Testis (tissue), 3 donors: ENCODE results near the gene RBM42. TPM values are rescaled to one million over a fixed set of nuclear protein-coding genes. Genes with fewer than 3 reads are reported as not detected.
A peak's percentile ranks its signal among the peaks of the same experiment; 100 is the strongest.

Source experiments
- DNase-seq: peaks from one replicate; pipeline ENCODE4 v3.0.0-alpha.2; 2019
- H3K27ac ChIP-seq, 2 donors: fragments of 200-600 bp; sonication (generic); one replicate each; pipeline ENCODE4 v1.5.1; 2019
- H3K27me3 ChIP-seq: fragments of 200-600 bp; sonication (generic); one replicate; pipeline ENCODE4 v1.5.1; 2019
- H3K36me3 ChIP-seq: fragments of 200-600 bp; sonication (generic); one replicate; pipeline ENCODE4 v1.5.1; 2017; ENCODE audit warnings: low read depth; ENCODE audit errors: missing control alignments
- H3K4me1 ChIP-seq: fragments of 200-600 bp; sonication (generic); one replicate; pipeline ENCODE4 v1.5.1; 2019
- H3K4me3 ChIP-seq, 2 donors: fragments of 200-600 bp; sonication (generic); one replicate each; pipeline ENCODE4 v1.5.1; 2017 to 2019
- H3K9me3 ChIP-seq: fragments of 200-600 bp; sonication (generic); one replicate; pipeline ENCODE4 v1.5.1; 2017
- CTCF ChIP-seq, 3 experiments: fragments of 450-650 bp in 2 of 3; fragments of 200-600 bp in 1 of 3; sonication (generic) in 1 of 3; IDR thresholded peaks; one replicate each; pipeline ENCODE4 v1.5.1; 2016 to 2019; ENCODE audit warnings: antibody characterized with exemption in 3 of 3, mild to moderate bottlenecking in 2 of 3, moderate library complexity in 1 of 3
- POLR2A ChIP-seq: fragments of 450-650 bp; IDR thresholded peaks from one replicate; pipeline ENCODE4 v1.6.1; 2017; ENCODE audit warnings: antibody characterized with exemption, mild to moderate bottlenecking, moderate library complexity
- WGBS, 2 donors: methylation state at CpG; one replicate each; pipeline ENCODE4 v1.1.5; 2018; 5-methylcytosine and 5-hydroxymethylcytosine counted together
- intact Hi-C: fragments of 100-400 bp; cut with DNase I; formaldehyde crosslinking; loops from one replicate; pipeline ENCODE4 v1.15.1; 2023; ENCODE audit warnings: low total_unique reads
- polyA plus RNA-seq: library from polyadenylated mRNA; stranded (reverse); fragments of 350-450 nt; fragmentation: Illumina TruSeq; extraction: RNeasy Lipid Tissue Mini Kit (QIAGEN cat#74804); gene quantifications from one replicate; pipeline ENCODE4 v1.2.3, GENCODE V29; 2014; ENCODE audit warnings: low read depth, low replicate concordance; ENCODE audit not compliant: insufficient read depth
- total RNA-seq, 2 donors: library from RNA; depleted of rRNA; stranded (reverse); fragments of >200 nt; gene quantifications; one replicate each; pipeline ENCODE4 v1.2.3, GENCODE V29; 2016

The RBM42 gene
- total and polyA plus RNA-seq, 3 donors from 2014 or later = 64.2 to 109 (median 105) TPM

- Histone ChIP-seq H3K4me1 (no peaks in the 10 kb centered on the region), H3K9me3 (no peaks in the 10 kb centered on the region), H3K27ac (no peak overlapping the region), H3K36me3 (peaks cover 4% of the 10 kb centered on the region), H3K27me3 (no peaks in the 10 kb centered on the region), H3K4me3 (no peak overlapping the region)
- 51 to 56% methylated on average over 6 of the region's 6 CpGs for WGBS, 2 donors
- intact Hi-C loops = no loop called here
- no peak for DNase-seq
- TF ChIP-seq CTCF (IDR thresholded peaks at IDR 0.05) = no peak
These were observed 10.4 kb downstream of the RBM42 start for GRCh38 chr19:35639321-35639639.

GRCh38 chr19:35639863-35640262 lies 11.0 kb downstream of the RBM42 start:
- WGBS, 2 donors = 85 to 88% methylated on average over 8 of the region's 8 CpGs

GRCh38 chr19:35641515-35642151 lies 12.8 kb downstream of the RBM42 start, which contains the start of gene ETV2:
Gene ETV2, plus strand, starts transcription at chr19:35641745. Its CDS starts 716 bp downstream, at chr19:35642461.
- Histone ChIP-seq H3K27ac (no peak within 1 kb of the TSS), H3K4me1 (no peaks in the 10 kb centered on the region), H3K4me3 (peak within 1 kb of the TSS in 1 of 2 donors; percentile 20), H3K9me3 (no peaks in the 10 kb centered on the region), H3K36me3 (no peaks in the 10 kb centered on the region), H3K27me3 (no peaks in the 10 kb centered on the region)
- intact Hi-C loops = loop anchor here (10.0 kb wide), 1 partner anchor 97 kb away; the partner anchor contains the start of gene TMEM147
- no peak for TF ChIP-seq POLR2A
- TF ChIP-seq CTCF (IDR thresholded peaks at IDR 0.05) = no peak
- DNase-seq = peak; percentile 54
- 23% methylated on average over 22 to 27 of the region's 28 CpGs for WGBS, 2 donors

More at GRCh38 chr19:35639863-35640262, 11.0 kb downstream of the RBM42 start:
- Histone ChIP-seq H3K27ac (no peak overlapping the region), H3K27me3 (no peaks in the 10 kb centered on the region), H3K9me3 (no peaks in the 10 kb centered on the region), H3K4me3 (no peak overlapping the region), H3K4me1 (no peaks in the 10 kb centered on the region), H3K36me3 (peaks cover 4% of the 10 kb centered on the region)
- intact Hi-C loops = loop anchor here (10.0 kb wide), 1 partner anchor 95 kb away; the partner anchor contains the start of gene TMEM147
- DNase-seq = no peak
- no peak for TF ChIP-seq CTCF (IDR thresholded peaks at IDR 0.05)
- TF ChIP-seq POLR2A = no peak

GRCh38 chr19:35642312-35642711 lies 13.5 kb downstream of the RBM42 start:
- TF ChIP-seq POLR2A = no peak
- TF ChIP-seq CTCF (IDR thresholded peaks at IDR 0.05) = no peak
- no peak overlapping the region for H3K4me3 ChIP-seq
- intact Hi-C loops = loop anchor here (10.0 kb wide), 1 partner anchor 98 kb away; the partner anchor contains the start of gene TMEM147
- H3K4me1 ChIP-seq = no peaks in the 10 kb centered on the region
- DNase-seq = no peak
- H3K27me3 ChIP-seq = no peaks in the 10 kb centered on the region
- no peaks in the 10 kb centered on the region for H3K9me3 ChIP-seq
- H3K36me3 ChIP-seq = no peaks in the 10 kb centered on the region
- H3K27ac ChIP-seq = no peak overlapping the region
- WGBS, 2 donors = 52 to 57% methylated on average over 4 to 10 of the region's 10 CpGs
